OCI-M1 (cell line): Measurements from ENCODE around the gene ATAD2B.
"Not testable (repeated sequence)": the region's sequence is repeated elsewhere in the genome, so short reads cannot be mapped to it uniquely, and the experiment has no call there.

Experiments
- DNase-seq: peaks from one replicate; lab custom pipeline; 2025; lab: John Stamatoyannopoulos, UW

The ATAD2B gene

DNA sequence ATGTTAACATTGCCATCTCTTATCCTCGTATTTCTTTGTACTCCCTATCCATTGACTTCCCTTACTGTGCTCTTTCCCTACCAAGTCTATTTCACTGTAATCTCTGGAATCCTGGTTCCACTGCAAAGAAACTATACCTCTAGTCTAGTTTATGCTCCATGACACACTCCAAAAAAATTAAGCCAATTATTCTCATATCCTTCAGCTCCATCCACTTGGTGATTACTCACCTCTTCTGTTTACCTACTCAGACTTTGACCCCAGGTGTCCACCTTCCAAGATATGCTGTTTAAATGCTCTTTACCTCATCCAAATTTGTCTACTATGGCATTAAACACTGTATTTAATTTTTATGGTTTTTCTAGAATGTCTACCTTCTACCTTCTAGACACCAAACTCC lies 137.9 kb downstream of the ATAD2B start:
- DNase-seq: no peak

DNA sequence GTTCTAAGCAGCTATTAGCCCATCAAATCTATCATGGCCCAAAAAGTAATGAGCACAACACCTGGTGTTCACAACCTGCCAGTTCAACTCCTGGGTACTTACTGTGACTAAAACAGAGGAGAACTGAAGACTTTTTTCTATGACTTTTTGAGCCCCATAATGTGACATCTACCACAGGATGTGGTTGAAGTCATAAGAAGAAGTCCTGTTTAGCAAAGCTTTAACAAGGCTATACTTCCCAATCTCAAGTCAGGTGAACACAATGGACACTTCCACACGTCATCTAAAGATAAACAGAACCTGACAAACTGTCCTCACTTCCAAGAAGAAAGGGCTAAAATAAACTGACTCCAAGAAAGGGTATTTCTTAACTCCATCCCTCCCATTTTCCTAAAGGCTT lies 138.8 kb downstream of the ATAD2B start:
- DNase-seq: peak; percentile 60

DNA sequence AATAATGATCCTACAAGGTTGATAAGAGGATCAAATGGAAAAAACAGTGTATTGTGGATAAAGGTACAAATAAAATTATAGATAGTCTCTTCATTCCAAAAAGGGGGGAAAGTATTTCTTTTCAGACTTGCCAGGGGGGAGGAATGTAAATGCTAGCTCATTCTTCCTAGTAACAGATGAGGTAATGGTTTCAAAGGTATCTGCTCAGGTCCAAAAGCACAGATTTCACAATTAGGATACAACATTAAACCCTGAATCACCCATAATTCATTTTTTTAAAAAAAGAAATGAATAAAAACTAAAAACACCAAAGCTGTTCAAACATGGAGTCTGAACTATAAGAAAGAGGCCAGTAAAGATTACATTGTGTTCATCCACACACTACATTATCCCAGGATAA lies 142.0 kb downstream of the ATAD2B start:
- DNase-seq: no peak

DNA sequence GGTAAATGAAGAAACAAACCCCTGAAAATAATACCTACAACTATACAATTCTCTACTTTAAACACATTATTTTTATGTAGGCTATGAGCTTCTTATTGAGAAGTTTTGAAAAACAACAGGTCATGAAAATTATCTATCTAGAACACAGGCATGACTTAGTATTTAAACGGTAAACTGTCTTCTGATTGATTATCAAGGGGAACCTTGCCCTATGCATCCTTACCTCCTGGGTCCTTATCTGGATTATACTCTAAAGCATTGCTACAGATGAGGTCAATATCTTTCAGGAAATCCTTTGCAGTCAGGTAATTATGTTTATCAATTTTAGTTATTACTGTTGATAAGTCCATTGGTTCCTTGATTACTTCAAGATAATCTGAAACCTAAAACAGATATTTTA lies 144.3 kb downstream of the ATAD2B start:
- no peak for DNase-seq

DNA sequence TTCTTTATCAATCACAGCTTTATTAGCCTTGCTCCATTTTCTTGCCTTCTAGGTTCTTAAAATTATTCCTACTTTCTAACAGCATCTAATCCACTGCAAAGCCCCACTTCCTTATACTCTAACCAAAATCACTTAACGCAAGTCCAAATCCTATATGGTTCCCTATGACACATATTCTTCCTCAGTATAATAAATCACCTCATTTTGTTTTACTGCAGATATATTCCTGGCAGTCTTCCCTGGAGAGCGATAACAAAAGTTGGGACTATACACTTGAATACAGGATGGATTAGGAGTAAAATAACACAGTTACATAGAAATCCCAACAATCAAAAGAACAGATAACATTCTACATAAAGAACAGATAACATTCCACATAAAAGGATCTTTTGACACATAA lies 144.8 kb downstream of the ATAD2B start:
- no peak for DNase-seq

DNA sequence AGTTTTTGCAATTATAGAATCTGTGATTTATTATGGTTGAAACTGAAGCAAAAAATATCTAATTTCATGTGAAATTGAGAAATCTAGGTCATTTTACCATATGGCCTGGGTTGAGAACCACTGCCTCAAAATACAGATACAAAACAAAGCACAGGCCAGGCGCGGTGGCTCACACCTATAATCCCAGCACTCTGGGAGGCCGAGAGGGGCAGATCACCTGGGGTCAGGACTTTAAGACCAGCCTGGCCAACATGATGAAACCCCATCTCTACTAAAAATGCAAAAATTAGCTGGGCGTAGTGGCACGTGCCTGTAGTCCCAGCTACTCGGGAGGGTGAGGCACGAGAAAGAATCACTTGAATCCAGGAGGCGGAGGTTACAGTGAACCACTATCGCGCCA lies 146.5 kb downstream of the ATAD2B start:
- not testable (repeated sequence) for DNase-seq

DNA sequence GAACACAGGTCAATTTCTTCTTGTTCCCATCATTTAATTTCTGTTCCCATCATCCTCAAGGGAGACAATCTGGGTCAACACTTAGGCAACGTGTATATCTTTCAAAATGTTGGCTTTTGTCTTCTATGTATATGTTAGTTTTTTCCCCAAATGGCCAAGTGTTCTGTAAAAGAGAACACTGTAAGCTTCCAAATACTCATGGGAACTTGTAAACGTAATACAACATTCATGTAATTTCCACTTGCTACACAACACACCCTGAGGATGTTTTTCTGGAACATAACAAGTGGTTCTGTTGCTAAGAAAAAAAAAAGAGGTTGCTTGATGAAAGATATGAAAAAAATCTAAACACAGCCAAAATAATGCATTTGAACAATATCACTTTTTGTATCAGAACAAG lies 149.1 kb downstream of the ATAD2B start:
- no peak for DNase-seq

DNA sequence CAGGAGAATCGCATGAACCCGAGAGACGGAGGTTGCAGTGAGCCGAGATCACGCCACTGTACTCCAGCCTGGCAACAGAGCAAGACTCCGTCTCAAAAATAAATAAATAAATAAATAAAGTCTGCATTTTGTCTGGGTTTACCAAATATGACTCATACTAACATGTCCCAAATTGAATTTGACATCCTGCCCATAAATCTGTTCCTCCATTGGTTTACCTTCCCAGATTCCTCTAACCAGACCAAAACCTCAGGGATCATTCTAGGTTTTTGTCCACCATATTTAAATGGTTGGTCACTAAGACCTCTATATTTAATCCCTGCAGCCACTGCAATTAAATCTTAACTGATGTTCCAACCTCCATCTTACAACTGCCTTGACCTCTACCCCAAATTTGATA lies 150.9 kb downstream of the ATAD2B start:
- DNase-seq: no peak

DNA sequence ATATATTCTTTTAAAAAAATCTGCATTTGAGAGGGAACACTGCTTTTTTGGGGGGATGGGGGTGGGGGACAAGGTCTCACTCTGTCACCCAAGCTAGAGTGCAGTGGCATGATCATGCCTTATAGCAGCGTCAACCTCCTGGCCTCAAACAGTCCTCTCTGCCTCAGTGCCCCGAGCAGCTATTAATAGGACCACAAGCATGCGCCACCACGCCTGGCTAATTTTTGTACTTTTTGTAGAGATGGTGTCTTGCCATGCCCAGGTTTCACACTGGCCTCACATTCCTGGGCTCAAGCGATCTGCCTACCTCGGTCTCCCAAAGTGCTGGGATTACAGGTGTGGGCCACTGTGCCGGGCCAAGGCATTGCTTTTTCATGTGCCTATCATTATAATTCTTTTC lies 154.2 kb downstream of the ATAD2B start:
- DNase-seq: no peak

DNA sequence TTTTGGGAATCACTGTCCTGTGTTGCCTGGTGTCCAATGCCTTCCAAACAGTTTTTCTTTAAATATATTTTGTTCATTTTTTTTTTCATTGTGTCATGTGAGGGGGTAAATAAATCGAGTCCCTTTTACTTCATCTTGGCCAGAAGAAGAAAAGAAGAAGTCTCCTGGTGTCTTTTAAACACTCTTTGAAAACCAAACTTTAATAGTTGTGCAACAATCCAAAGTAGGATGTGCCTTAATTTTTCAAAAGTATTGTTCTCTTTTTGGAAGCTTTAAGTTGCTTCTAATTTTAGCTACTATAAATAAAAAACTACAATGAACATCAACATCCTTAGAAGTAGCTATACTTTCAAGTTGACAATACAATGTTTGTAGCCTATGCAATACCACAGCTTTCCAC lies 154.9 kb downstream of the ATAD2B start:
- DNase-seq: no peak

DNA sequence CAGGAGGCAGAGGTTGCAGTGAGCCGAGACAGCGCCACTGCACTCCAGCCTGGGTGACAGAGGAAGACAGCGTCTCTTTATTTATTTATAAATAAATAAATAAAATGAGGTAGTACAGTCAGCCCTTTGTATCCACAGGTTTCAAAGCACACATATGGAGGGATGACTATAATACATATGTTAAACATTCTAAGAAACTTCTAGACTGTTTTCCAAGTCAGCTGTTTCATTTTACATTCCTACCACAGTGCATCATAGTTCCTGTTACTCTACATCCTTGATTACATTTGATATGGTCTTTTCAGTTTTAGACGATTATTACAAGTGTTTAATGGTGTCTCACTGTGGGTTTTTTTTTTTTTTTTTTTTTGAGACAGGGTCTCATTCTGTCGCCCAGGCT lies 157.6 kb downstream of the ATAD2B start:
- no peak for DNase-seq

DNA sequence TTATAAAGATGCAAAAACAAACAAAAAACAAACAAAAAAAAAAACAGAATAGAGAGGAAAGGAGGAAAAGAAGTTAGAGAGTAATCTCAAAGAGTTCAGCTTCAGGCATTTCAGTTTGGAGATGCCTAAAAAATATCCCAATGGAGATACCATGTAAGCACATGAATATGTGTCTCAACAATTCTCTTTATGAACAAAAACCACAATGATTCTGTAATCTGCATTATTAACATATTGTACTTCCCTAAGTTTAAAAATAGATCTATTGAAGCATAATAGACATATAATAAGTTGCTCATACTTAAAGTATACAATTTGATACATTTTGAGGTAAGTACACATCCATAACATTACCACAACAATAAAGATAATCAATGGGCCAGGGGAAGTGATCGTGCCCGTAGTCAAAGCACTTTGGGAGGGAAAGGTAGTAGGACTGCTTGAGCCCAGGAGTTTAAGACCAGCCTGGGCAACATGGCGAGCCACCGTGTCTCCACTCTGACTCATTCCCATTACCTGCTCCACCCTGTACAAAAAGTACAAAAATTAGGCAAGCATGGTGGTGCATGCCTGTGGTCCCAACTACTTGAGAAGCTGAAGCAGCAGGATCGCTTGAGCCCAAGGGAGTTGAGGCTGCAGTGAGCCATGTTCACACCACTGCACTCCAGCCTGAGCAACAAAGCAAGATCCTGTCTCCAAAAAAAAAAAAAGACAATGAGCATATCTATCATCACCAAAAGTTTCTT lies 158.9 kb downstream of the ATAD2B start:
- DNase-seq: no peak

DNA sequence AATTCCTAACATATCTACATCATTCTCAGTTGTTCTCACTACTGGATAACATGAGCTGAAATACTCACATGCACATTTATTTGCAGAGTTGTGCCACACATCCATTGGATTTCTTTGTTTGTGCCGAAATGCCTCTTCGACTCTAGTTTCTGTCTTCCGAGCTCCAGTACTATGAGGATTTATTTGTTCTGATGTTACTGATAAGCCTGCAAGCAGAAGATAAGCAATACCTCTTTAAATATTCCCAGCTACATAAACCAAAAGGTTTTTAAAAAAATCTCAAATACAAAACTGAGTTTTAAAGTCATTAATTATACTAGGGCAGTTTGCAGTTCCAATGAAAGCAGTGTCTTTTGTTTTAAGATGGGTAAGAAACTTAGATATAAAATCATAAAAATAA lies 164.8 kb downstream of the ATAD2B start:
- DNase-seq: no peak

DNA sequence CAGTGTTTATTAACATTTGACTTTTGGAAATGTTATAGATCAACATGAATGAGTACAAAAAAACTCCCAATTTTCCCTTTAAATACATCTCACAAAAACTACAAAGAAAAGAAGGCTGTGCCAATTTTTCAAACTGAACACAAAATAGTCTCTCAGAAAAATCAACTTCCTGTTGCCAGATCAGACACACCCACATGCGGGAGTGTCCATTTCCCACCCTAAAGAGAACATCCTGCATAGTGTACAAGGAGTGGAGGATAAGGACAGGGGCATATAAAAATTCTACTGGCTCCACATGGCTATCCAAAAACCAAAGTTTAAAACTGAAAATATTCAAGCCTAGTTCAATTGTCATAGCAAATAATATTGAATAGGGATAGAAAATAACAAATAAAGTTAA lies 165.3 kb downstream of the ATAD2B start:
- peak; percentile 24 for DNase-seq

DNA sequence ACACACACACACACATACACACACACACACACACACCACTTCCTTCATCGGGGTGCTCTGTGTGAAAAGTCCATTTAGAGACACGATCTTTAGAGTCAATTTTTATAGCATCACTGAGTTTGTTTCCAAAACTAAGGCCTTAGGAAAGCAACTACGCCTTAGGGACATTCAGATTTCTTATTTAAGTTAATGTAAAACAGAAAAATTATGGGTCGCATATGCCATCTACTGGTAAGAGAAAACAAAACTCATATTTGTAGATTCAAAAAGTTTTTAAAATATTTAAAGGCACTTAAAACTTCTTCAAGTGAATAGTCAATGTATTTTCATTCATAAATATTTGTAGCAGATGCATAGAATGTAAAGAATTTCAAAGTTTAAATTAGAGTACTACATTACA lies 166.2 kb downstream of the ATAD2B start:
- peak; percentile 43 for DNase-seq

DNA sequence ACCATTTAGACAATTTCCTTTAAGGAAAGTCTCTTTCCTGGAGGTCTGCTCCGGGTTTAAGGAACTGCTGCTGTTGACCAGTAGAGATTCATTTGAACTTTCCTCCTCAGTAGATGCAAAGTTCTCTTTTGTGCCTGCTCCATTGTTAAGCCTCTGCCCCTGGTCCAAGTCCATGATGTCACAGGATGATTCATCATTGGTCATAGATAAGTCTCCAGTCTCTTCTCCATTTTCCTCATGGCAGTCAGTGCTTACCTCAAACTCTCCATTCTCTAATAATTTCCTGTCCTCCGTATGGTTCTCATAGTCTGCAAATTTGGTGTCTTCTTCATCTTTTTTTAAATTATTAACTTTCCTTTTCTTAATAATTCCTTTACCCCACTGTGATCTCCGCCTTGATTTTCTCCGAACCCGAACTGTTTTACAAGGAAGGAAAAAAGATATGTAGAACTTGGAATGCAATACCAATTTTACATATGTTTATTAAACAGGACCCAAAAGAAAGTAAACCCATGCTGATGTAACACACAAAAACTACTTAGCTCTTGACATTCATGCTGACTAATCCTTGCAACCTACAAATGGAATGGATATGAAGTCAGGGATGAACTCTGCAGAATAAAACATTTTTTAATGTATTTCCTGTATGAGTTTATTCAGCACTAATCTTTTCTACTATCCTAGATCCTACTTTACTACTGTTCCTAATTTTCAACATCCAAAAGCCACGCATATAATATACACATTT lies 169.1 kb downstream of the ATAD2B start:
- peak; percentile 56 for DNase-seq

DNA sequence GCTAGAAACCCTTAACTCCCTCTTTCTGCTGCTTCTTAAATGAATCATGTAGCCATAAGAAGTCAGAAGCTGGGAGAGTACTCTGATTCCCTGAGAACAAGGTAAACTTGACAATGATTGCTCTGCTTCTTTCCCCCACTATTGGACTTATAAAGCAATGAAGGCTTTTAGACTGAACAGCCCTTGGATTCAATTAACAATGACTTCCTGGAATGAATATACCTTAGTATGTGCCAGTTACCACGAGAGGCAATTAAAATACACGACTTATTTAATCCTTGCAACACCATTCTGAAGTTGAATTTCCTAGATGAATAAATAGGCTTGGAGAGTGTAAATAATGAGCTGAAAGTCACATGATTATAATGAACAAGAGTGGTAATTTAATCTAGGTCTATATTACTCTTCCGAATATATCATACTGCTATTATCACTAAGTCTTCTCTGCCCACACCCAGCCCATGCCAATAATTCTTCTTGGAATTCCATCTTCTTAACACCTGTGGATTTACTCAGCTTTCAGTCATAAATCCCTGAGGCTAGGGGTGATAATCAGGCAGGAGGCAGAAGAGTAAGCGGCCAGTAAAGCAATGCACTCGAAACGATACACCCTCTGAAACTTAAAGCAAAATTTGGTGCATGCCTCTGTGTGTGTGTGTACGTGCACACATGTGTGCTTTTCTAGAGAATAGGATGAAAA lies 170.2 kb downstream of the ATAD2B start:
- no peak for DNase-seq

DNA sequence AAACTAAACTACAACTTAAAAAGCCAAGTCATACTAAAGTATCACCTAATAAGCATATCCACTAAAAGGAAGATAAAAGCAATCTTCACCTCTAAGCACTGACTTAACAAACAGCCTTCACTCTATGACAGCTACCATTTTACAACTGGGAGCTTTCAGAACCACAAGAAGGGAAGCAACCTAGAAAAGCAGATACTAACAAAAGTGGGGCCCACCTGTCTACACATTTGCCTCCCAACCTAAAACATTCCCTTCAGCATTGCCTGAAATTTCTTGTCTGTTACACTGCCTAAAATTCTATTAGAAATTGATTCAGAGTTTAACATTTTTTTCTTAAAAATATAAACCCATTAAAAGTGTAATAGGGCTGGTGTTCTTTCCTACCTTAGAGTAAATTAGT lies 172.0 kb downstream of the ATAD2B start:
- no peak for DNase-seq

DNA sequence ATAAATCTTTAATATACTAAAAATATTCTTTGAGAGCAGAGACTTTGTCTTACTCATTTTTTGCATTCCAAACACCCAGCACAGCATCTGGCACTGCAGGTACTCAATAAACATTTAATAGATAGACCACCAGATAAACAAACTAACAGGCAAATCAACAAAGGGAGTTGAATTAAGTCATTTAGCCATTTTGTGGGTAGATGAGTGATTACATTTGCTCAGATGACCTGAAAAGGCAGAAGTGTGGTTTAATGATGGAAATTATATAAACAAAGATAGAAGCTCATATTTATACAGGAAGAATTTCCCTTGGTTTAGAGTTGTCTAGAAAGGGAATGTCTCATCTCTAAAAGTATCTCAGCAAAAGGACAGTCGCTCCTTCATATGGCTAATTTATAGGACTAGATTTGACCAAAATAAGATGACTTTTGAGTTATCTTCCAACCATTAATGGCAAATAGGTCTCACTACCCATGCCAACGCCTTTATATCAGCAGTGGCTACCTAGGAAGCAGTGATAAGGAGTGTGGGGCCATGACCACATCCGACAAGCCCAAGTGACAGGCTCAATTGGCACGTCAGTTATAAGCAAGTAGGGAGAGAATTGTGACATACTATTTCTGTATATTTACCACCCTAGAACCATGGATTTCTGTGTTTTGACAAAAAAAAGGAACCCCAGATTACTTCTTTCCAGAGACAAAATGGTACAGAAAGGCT lies 173.5 kb downstream of the ATAD2B start:
- DNase-seq: no peak

DNA sequence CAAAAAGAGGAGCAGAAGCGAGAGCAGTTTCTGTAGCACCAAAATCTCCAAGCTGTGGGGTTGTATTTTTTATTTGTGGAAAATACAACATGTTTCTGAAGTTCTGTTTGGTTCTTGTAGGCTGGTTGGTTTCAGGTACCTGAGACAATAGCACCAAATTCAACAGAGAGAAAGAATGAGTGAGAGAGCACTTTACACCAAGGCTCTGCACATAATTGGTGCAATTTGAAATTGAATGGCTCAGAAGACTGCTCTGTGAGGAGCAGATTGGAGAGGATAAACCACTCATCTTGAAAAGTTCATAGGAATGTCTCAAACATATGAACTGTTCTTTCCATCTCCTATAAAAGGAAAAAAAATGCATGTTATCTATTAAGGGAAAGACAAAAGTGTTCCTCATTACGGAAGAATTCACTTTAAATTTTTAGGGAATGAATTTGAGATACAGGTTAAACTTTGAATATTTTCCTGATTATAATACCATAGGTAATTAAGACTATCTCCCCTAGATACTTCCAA lies 175.1 kb downstream of the ATAD2B start:
- no peak for DNase-seq

DNA sequence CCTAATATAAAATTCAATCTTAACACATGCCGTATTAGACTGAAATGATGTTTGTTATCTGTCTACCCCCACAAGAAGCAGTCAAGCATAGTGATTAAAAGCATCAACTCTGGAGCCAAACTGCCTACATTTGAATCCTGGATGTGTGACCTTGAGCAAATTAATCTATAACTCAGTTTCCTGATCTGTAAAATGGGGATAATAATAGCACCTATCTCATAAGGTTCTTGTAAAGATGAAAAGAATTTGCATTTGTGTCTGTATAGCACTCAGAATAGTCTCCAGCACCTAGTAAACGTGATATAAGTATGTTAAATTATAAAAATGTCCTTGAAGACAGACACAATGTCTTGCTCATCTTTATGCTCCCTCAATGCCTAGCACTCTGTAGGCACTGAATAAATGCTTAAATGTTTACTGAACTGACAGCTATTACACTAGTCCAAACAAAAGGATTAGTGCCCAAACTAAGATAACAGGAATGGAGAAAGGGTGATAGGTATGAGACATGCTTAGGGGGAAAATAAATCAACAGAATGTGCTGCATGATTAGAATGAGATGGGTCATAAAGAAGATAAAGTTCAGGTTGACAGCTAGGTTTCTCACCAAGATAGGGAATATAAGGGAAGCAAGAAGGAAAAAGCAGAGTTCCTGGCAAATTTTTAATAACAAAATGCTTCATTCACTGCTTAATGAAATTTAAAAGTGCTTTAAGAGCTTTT lies 180.6 kb downstream of the ATAD2B start:
- DNase-seq: no peak

DNA sequence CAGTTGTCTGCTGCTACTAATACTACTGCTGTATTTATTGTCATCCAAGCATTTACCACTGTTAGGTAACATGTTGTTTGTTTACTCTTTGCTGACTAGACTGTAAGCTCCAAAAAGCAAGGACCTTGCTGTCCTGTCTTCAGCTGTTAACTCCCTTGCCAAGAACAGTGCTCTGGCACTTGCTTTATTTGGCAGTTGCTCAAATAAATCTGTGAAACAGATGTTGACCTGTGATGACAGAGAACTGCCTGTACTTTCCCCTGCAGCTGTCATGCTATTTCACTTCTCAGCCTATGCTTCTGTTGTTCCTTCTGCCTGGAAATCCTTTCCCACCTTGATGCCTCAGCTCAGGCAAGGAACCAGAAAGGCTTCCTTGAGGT lies 181.2 kb downstream of the ATAD2B start:
- no peak for DNase-seq
